ENCODE data around the gene NAA80.

NAA80 gene

GRCh38 chr3:50333744-50334328 is 34.6 kb upstream of the NAA80 start:
- no peak for TF ChIP-seq USF1 (IDR thresholded peaks at IDR 0.05)
- TF ChIP-seq CREB1 (IDR thresholded peaks at IDR 0.05; ENCODE audit: low read depth): no peak
- no peak for TF ChIP-seq RAD21 (IDR thresholded peaks at IDR 0.05; ENCODE audit: low read depth)
- TF ChIP-seq REST (IDR thresholded peaks at IDR 0.05; ENCODE audit: low read depth): no peak
- TF ChIP-seq ZBTB7A (IDR thresholded peaks at IDR 0.05; ENCODE audit: low read depth): no peak
- TF ChIP-seq NFIC (IDR thresholded peaks at IDR 0.05): no peak
- TF ChIP-seq MAX (IDR thresholded peaks at IDR 0.05): no peak
- no peak for TF ChIP-seq TCF12 (IDR thresholded peaks at IDR 0.05; ENCODE audit: low read depth)
- TF ChIP-seq EGR1 (IDR thresholded peaks at IDR 0.05): no peak
- no peak for TF ChIP-seq TEAD4 (IDR thresholded peaks at IDR 0.05)
- TF ChIP-seq CEBPB (IDR thresholded peaks at IDR 0.05): no peak
- no peak for TF ChIP-seq FOXM1 (IDR thresholded peaks at IDR 0.05; ENCODE audit: borderline replicate concordance, low read depth)
- TF ChIP-seq EP300 (IDR thresholded peaks at IDR 0.05; ENCODE audit: borderline replicate concordance): no peak
- no peak for TF ChIP-seq TAF1 (IDR thresholded peaks at IDR 0.05; ENCODE audit: low read depth)
- TF ChIP-seq YY1 (IDR thresholded peaks at IDR 0.05; ENCODE audit: low read depth): no peak

GRCh38 chr3:50331364-50331907 is 32.2 kb upstream of the NAA80 start:
- TF ChIP-seq USF1 (IDR thresholded peaks at IDR 0.05) (no peak), EP300 (IDR thresholded peaks at IDR 0.05; ENCODE audit: borderline replicate concordance) (no peak), NFIC (IDR thresholded peaks at IDR 0.05) (no peak), FOXM1 (IDR thresholded peaks at IDR 0.05; ENCODE audit: borderline replicate concordance, low read depth) (no peak), RAD21 (IDR thresholded peaks at IDR 0.05; ENCODE audit: low read depth) (no peak), TEAD4 (IDR thresholded peaks at IDR 0.05) (no peak), CEBPB (IDR thresholded peaks at IDR 0.05) (no peak), MAX (IDR thresholded peaks at IDR 0.05) (no peak), TAF1 (IDR thresholded peaks at IDR 0.05; ENCODE audit: low read depth) (no peak), REST (IDR thresholded peaks at IDR 0.05; ENCODE audit: low read depth) (no peak), CREB1 (IDR thresholded peaks at IDR 0.05; ENCODE audit: low read depth) (no peak), TCF12 (IDR thresholded peaks at IDR 0.05; ENCODE audit: low read depth) (no peak)

GRCh38 chr3:50330330-50330729 is 31.1 kb upstream of the NAA80 start:
- TF ChIP-seq EGR1 (IDR thresholded peaks at IDR 0.05) (no peak), CEBPB (IDR thresholded peaks at IDR 0.05) (no peak), NFIC (IDR thresholded peaks at IDR 0.05) (no peak), YY1 (IDR thresholded peaks at IDR 0.05; ENCODE audit: low read depth) (no peak), TAF1 (IDR thresholded peaks at IDR 0.05; ENCODE audit: low read depth) (no peak), FOXM1 (IDR thresholded peaks at IDR 0.05; ENCODE audit: borderline replicate concordance, low read depth) (no peak), ZBTB7A (IDR thresholded peaks at IDR 0.05; ENCODE audit: low read depth) (no peak), TEAD4 (IDR thresholded peaks at IDR 0.05) (no peak), REST (IDR thresholded peaks at IDR 0.05; ENCODE audit: low read depth) (no peak), USF1 (IDR thresholded peaks at IDR 0.05) (no peak), RAD21 (IDR thresholded peaks at IDR 0.05; ENCODE audit: low read depth) (no peak), CREB1 (IDR thresholded peaks at IDR 0.05; ENCODE audit: low read depth) (no peak), TCF12 (IDR thresholded peaks at IDR 0.05; ENCODE audit: low read depth) (no peak), MAX (IDR thresholded peaks at IDR 0.05) (no peak), EP300 (IDR thresholded peaks at IDR 0.05; ENCODE audit: borderline replicate concordance) (no peak)
